Stimulated activated CD4-positive, alpha-beta T cell treated with anti-CD3 and anti-CD28 coated beads, Interleukin-15, amount 100 ng/mL, for 1 hour (primary cell): ENCODE results near the gene C21orf58.

Experiments
- DNase-seq, 2 donors: peaks; one replicate each; pipeline ENCODE4 v3.0.0-alpha.2; 2020; ENCODE audit warnings: low read depth in 1 of 2, low spot score in 1 of 2

The C21orf58 gene

GRCh38 chr21:46297338-46298271 lies 26.1 kb downstream of the C21orf58 start:
- DNase-seq: no peak

- DNase-seq: peak in 1 of 2 donors; percentile 32
Observed at GRCh38 chr21:46295996-46296752, 27.5 kb downstream of the C21orf58 start.

- DNase-seq: no peak
Observed at GRCh38 chr21:46295177-46295770, 28.4 kb downstream of the C21orf58 start.

DNA sequence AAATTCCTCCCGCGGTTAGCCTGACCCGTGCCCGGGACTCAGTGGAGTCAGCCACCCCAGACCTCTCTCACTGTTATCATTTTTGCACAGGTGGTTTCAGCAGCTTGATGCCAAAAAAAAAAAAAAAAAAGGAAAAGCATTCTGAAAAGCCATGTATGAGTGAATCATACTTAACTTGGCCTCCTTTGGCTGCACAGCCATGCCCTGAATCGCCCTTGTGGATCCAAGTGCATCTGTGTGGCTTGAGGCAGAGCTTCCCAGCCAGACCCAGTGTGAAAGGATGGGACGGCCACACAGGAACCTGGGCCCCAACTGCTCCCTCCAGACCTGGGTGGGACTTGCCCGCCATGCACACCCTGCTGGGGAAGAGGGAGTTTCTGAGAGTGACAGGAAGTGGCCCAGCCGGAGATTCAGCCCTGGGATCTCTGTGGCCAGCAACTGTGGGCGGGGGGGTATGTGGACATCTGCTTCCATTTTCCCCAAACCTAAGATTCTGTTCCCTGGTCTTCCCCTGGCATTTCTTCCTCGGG lies 29.0 kb downstream of the C21orf58 start:
- DNase-seq: no peak

DNA sequence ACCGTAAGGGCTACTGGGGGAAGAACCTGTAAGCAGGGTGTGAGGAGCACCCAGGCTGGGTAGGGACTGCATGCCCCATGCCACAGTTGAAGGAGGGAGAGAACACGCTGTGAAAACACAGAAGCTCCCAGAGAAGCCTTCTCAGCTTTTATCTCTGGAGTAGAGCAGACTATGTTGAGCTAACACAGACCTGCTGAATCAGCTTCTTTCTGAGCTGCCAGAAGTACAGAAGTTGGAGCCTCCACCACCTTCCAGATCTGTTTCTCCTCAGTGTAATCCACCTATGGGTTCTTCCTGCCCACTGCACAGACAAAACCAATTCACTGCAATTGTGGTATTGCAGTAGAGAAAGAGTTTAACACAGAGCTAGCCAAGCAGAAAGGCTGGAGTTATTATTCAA lies 32.1 kb downstream of the C21orf58 start:
- DNase-seq: no peak

DNA sequence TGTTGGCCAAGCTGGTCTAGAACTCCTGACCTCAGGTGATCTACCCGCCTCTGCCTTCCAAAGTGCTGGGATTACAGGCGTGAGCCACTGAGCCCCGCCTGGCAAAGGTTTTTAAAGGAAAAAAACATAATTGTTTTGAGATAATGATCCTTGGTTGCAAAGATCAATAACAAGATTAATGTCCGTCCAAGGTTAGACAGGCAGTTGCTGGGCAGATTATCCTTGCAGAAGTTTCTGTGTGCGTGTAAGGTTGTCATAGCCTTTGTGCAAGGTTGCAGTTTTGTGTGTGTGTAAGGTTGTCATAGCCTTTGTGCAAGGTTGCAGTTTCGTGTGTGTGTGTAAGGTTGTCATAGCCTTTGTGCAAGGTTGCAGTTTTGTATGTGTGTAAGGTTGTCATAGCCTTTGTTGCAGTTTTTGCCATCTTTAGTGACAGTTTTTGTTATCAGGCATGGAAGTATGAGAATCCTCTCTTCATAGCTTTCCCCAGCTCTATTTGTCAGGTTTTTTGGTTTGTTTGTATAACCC lies 34.0 kb downstream of the C21orf58 start:
- no peak for DNase-seq

DNA sequence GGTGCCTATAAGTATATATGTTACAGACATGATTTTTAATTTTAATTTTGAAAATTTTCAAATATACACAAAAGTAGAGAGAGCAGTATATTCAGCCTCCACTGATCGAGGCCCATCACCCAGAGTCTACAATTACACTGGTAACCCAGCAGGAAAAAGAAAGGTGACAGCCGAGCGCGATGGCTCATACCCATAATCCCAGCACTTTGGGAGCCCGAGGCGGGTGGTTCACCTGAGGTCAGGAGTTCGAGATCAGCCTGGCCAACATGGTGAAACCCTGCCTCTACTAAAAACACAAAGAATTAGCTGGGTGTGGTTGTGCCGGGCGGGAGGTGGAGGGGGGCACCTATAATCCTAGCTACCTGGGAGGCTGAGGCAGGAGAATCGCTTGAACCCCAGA lies 36.1 kb downstream of the C21orf58 start:
- DNase-seq: no peak

DNA sequence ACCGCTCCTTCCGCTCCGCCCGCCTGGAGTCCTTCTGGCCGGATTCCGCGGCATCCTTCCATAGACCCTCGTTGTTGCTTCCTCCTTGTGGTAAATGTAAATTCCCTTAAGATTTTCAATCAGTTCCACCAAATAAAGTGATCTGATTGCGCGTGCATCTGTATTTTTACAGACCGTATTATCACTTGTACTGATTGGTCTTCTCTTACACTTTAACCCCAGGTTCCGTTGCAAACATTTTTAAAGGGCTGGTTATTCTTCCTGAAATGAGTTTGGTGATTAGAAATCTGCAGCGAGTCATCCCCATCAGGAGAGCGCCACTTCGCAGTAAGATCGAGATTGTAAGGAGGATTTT lies 37.0 kb downstream of the C21orf58 start:
- DNase-seq: no peak

DNA sequence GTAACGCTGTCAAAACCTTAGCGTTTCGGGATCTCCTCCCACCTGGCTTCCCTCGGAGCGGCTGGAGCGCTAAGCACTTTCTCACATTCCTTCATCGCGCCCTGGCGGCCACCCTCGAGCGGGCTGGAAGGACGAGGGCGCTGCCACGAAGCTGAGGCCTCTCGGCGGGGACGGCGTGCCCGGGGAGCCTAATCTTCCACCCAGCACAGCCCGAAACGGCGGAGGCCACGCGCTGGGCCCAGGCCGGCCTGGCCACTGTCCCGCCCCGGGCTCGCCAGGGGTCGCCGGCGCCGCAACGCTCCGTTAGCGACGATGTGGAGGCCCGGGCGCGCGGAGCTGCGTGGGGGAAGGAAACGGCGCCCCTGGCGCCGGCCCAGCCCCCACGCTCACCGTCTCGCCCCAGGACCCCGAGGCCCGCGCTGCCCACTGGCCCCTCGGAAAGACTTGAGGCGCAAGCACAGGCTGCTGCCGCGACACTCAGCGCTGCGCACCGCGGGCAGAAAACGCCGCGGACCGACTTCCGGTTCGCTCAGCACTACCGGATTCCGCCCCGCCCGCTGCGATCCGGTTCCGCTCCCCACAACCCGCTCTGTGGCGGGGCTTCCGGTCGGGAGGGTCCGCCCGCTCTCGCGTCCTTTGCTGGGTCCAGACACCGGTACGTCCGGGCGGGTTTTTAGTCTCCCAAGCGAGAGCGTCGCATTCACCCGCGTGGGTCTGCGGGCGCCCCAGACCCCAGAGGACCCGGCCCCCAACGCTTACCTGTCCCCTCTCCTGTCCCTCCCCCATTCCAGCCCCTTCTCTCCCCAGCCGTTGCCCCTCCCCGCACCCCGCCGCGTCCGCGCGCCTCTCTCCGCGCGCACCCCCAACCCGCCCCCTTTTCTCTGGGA lies 37.7 kb downstream of the C21orf58 start, which contains the start of gene YBEY:
YBEY (plus strand) TSS at position 582 of the 887 bp plus-strand sequence. CDS start 572 bp downstream, outside the sequence.
- DNase-seq: peak; percentile 65 to 82

DNA sequence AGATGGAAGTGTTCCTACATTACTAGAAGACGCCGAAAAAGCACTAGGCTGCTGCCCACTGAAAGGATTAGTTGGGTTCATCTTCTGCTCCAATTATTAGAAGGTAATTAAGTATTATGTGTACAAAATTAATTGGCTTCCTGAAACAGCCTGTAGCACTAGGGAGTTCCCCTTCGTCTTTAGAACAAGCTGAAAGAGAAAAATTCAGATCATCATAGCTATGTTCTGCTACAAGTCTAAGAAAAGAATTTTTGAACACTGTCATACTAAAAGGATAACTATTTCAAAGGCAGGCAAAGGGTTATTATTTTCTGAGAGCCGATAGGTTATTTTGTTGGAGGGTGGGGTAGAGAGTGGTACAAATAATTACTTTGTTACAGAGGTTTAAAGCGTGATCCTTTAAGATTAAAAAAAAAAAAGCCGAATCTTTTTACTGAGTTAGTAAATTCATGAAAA lies 38.4 kb downstream of the C21orf58 start, which contains the start of gene MCM3AP:
MCM3AP (minus strand) TSS at position 406 of the 456 bp plus-strand sequence; CDS start at position 81, 325 bp downstream.
- no peak for DNase-seq

- no peak for DNase-seq
Observed at GRCh38 chr21:46284733-46285132, 38.9 kb downstream of the C21orf58 start.

DNA sequence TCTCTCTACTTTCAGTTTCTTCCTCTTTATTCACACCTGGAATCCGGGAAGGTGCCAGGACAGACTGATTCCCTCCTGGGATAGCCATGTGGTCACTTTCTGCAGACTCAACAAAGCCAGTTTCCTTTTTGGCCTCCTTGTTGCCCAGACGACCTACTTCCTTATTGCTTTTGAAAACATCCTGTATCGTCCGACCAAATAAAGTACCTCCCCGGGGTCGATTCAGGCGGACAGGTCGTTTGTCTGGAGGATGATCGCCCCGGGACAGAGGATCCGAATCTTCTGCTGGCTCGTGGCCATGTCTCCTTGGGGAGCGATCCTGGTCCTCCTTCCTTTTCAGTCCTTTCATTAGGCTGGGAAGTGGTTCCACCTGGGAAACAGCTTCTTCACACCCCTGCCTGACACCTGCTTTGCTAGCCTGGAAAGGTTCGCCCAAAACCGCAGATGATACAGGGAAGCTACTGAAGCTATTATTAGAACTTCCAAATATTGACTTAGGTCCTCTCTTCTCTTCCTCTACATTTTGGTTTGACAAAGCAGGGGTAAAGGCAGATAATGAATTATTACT lies 39.5 kb downstream of the C21orf58 start:
- no peak for DNase-seq

- DNase-seq: no peak
Observed at GRCh38 chr21:46274797-46275390, 48.8 kb downstream of the C21orf58 start.

- DNase-seq: no peak
Observed at GRCh38 chr21:46273341-46273740, 50.3 kb downstream of the C21orf58 start.

DNA sequence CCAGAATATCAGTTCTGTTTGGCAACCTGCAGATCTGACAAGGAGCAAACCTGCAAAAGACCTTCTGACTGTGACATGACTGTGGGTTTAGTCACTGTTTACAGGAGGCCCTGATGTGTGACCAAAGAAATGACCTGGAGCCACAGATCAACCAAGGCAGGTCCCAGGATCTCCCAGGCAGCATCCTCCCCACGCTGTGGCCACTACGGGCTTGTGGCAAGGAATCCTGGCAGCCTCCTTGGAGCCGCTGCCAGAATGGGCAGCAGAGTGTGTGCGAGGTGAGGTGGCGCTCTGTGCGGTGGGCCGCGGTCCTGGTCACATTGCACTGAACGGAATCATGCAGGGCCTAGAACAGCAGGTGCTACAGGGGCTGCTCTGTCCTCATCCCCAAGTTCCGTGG lies 54.2 kb downstream of the C21orf58 start:
- DNase-seq: no peak

DNA sequence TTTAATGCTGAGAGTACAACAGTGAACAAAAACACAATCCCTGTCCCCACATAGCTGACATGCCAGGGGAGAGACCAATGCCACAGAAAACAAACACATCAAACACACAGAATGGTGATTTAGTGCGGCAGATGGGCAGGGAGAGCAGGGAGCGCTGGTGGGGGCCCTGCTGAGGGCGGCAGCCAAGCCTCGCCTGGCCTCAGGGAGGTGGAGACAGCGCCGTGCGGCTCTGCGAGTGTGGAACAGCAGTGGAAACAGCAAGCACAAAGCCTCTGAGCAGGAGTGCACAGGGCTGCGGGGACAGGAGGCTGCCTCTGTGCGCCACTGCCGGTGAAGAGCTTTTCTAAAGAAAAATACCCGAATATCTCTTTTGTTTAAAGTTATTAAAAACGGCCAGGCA lies 55.3 kb downstream of the C21orf58 start:
- no peak for DNase-seq

GRCh38 chr21:46266946-46267345 lies 56.7 kb downstream of the C21orf58 start:
- DNase-seq: no peak

DNA sequence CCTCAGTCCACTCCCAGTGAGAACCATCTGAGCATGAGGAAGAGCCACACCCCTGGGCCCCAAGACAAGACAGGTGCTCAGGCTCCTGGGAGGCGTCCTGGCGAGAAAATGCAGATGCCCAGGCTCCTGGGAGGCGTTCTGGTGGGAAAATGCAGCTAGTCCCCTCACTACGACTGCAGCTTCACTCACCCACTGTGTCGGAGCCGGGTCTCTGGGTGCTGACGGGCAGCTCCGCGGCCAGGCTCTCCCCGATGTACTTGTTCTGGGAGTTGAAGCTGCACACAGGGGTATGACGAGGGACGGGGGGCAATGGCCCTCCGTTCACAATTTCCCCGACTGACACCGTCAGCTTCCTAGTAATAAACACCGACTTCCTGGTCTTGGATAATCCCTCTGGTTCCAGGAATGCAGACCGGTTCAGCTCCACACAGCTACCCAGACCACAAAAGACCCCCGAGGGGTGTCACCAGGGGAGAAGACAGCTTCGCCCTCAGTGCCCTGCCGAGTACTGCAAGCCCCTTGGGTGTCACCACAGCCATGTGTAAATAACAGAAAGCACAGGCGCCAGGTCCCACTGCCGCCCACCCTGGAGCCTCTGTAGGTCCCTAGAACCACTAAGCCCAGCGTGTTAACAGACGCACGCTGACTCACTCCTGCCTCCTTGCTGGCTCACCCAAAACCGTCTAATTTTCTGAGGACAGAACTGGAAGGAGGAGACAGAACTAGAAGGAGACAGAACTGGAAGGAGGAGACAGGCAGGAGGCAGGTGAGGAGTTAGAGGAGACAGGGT lies 57.7 kb downstream of the C21orf58 start:
- no peak for DNase-seq
